Brain microvascular endothelial cell (primary cell): ENCODE data around the gene CDON.

Experiments used
- DNase-seq: peaks from one replicate; pipeline ENCODE4 v3.0.0-alpha.2; 2020
- H3K27ac ChIP-seq: fragments of 250-450 bp; sonication (Bioruptor Pico); 2 replicates; pipeline ENCODE4 v1.5.1; 2020; ENCODE audit warnings: mild to moderate bottlenecking, moderate library complexity
- H3K27me3 ChIP-seq: fragments of 250-450 bp; sonication (Bioruptor Pico); replicated peaks from 2 replicates; pipeline ENCODE4 v1.5.1; 2020; ENCODE audit warnings: mild to moderate bottlenecking
- H3K36me3 ChIP-seq: fragments of 250-450 bp; sonication (Bioruptor Pico); replicated peaks from 2 replicates; pipeline ENCODE4 v1.5.1; 2020; ENCODE audit warnings: mild to moderate bottlenecking
- H3K4me3 ChIP-seq: 2 replicates; pipeline ENCODE4 v1.5.1; 2011; ENCODE audit warnings: low read depth, mild to moderate bottlenecking, control low read depth, low read length, moderate library complexity
- in situ Hi-C: cut with HindIII; loops from 2 replicates; pipeline ENCODE4 v1.10.0; 2017; ENCODE audit warnings: low sequenced_read_pairs, low pct_ligation_motif_present
- TF ChIP-seq, protein P1 (sequence below): IDR thresholded peaks from 2 replicates; pipeline ENCODE4 v1.5.1; 2011; ENCODE audit warnings: low read depth, mild to moderate bottlenecking, moderate library complexity, low read length, control low read depth, inconsistent platforms; ENCODE audit errors: missing control alignments

The CDON gene

DNA sequence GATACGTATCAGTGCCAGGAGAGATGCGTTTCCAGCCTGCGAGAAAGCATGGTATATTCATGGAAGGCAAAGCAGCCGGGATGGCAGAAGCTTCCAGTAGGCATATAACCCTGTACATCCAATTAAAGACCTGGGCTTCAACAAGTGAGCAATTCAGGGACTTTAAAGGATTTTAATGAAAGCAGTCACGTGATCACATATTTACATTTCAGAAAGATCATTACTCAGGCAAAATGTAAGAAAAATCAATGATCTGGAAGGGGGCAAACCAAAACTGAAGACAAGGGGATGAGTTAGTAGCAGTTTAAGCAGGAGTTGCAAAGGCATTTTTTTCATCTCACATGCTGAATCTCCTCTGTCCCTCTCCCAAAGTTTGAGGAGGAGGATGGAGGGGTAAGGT, 7.8 kb downstream of the CDON start:
- Histone ChIP-seq H3K27me3 (peaks cover 17% of the 10 kb centered on the region), H3K36me3 (no peaks in the 10 kb centered on the region), H3K4me3 (no peak overlapping the region), H3K27ac (no peak overlapping the region)
- TF ChIP-seq, protein P1, sequence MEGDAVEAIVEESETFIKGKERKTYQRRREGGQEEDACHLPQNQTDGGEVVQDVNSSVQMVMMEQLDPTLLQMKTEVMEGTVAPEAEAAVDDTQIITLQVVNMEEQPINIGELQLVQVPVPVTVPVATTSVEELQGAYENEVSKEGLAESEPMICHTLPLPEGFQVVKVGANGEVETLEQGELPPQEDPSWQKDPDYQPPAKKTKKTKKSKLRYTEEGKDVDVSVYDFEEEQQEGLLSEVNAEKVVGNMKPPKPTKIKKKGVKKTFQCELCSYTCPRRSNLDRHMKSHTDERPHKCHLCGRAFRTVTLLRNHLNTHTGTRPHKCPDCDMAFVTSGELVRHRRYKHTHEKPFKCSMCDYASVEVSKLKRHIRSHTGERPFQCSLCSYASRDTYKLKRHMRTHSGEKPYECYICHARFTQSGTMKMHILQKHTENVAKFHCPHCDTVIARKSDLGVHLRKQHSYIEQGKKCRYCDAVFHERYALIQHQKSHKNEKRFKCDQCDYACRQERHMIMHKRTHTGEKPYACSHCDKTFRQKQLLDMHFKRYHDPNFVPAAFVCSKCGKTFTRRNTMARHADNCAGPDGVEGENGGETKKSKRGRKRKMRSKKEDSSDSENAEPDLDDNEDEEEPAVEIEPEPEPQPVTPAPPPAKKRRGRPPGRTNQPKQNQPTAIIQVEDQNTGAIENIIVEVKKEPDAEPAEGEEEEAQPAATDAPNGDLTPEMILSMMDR, result no peak
- in situ Hi-C loops, result no loop called here
- no peak for DNase-seq

DNA sequence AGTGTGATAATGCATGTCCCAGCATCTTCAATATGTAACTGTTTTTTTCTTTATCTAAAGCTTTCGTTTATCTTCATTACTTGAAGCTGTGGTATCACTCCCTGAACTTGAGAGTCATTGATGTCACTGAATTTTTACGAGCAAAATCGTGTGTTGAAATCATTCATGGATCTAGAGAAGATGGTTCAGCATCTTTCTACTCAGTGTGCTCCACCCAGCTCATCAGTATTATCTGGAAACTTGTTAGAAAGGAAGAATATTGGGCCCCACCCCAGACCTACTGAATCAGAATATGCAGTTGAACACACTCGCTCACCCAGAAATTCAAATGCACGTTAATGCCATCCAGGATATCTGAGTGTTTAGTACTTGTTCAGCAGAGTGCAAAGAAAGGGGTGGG, 8.3 kb downstream of the CDON start:
- Histone ChIP-seq H3K27ac (no peak overlapping the region), H3K36me3 (no peaks in the 10 kb centered on the region), H3K27me3 (peaks cover 14% of the 10 kb centered on the region), H3K4me3 (no peak overlapping the region)
- no peak for DNase-seq
- in situ Hi-C loops, result no loop called here
- TF ChIP-seq, protein P1, result no peak

DNA sequence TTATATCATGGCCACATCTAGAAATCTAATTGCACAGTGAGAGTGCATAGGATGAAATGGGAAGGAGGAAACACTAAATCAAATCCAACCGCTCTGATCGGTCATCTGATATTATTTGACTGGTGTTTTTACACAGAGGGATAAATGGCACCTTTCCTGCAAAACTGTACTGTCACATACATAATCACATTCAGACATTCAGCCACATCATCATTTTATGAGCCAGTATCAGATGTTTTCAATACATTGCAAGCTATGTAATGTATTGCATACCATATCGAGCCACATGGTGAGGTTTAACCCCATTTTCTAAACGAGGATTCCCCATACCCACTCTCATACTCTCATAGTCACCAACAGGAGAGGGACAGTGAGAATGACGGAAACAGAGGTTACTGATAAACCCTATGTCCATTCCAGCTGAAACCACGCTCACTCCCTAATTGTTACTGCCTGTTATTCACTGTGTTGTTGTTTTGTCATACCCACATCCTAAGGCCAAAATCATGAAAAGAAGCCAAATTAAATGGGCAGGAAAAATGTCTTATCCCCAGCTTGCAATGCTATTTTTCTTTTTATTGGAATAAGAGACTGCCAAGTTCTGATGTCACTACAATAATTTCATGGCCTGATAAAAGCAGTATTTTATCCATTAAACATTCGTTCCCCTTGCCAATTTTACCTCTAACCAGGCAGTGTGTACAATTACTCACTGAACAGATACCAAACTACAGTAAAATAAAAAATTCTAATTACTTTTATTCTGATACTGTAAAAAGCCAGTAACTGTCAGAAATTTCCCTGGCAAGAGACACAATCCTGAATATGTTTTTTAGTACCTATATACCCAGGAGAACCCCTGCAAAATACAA, 9.0 kb downstream of the CDON start:
- Histone ChIP-seq H3K36me3 (no peaks in the 10 kb centered on the region), H3K27ac (no peak overlapping the region), H3K27me3 (peaks cover 13% of the 10 kb centered on the region), H3K4me3 (no peak overlapping the region)
- no peak for DNase-seq
- in situ Hi-C loops, result no loop called here
- TF ChIP-seq, protein P1, result no peak

DNA sequence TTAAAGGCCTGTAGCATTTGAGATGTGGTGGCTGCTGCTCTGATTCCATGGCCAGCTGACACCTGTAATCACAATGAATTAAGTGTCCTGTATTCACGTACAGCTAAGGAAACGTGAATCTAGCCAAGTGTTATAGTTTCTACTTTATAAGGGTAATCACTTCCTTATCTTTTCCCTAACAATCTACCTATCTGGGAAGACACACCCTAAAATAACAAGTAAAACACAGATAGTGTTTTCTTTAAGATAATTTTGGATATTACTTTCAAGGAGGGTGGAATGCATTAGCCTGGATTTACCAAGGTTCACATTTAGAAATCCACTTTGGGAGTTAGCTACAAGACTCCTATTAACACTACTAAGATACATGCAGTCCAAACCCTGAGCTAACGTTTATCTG, 11.5 kb downstream of the CDON start:
- Histone ChIP-seq H3K27me3 (no peaks in the 10 kb centered on the region), H3K4me3 (no peak overlapping the region), H3K36me3 (no peaks in the 10 kb centered on the region), H3K27ac (no peak overlapping the region)
- in situ Hi-C loops, result no loop called here
- no peak for DNase-seq
- TF ChIP-seq, protein P1, result no peak

DNA sequence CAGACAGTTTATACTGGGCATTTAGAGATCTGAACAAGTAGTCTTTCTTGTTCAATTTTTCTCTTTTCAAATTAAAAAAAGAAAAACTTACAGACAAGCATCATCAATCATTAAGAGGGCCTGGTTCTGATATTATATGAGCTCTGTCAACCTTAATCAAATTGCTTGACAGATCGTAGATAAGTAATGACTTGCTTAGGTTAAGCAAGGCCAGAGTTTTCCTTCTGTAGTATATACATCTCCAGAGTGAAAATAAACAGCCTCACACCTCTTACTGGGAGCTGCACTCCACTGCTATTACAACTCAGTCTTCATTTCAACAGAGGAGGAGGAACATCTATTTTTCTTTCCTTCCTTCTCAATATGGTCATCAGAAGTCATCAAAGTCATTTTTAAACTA, 13.5 kb downstream of the CDON start:
- no peak overlapping the region for H3K4me3 ChIP-seq
- TF ChIP-seq, protein P1, result no peak
- H3K27ac ChIP-seq, result no peak overlapping the region
- no peaks in the 10 kb centered on the region for H3K36me3 ChIP-seq
- DNase-seq, result no peak
- H3K27me3 ChIP-seq, result no peaks in the 10 kb centered on the region
- in situ Hi-C loops, result no loop called here

DNA sequence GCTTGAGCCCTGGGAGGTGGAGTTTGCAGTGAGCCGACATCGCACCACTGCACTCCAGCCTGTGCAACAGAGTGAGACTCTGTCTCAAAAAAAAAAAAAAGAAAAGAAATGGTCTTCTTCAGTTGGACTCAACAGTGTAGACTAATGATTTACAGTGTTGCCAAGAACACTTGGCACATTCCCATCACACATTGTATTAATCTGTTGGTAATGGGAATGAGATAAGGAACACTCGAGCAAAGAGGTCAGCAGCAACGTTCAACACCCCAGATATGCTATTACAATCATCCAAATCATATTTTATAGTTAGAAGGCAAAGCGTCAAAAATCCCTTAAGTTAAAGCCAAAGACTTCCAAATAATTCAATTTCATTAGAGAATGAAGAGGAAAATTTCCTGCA, 14.5 kb downstream of the CDON start:
- H3K4me3 ChIP-seq, result no peak overlapping the region
- no peak for DNase-seq
- H3K36me3 ChIP-seq, result no peaks in the 10 kb centered on the region
- H3K27me3 ChIP-seq, result no peaks in the 10 kb centered on the region
- in situ Hi-C loops, result no loop called here
- TF ChIP-seq, protein P1, result no peak
- H3K27ac ChIP-seq, result no peak overlapping the region
